HCT116 (cell line): ENCODE results near the gene CTSE. TPM values are rescaled to one million over a fixed set of nuclear protein-coding genes. Genes with fewer than 3 reads are reported as not detected.

ENCODE experiments used
- ATAC-seq: fragments of 200-7000 bp; cut with Tn5 transposase; 2 replicates; pipeline ENCODE4 v1.9.1; 2020; ENCODE audit warnings: mild to moderate bottlenecking, moderate library complexity
- BruUV-seq: library from RNA; stranded (reverse); fragments of 400-500 nt; replicated peaks from 2 replicates; lab custom pipeline; 2021; lab: Mats Ljungman, UMichigan
- CTCF ChIA-PET: fragments of 300-600 bp; sonication (Branson Sonifier 250); formaldehyde crosslinking; loops from one replicate; lab custom pipeline; 2021; ENCODE audit warnings: antibody characterized with exemption; lab: Charles Lee
- POLR2A ChIA-PET: fragments of 300-600, 350-600 bp; sonication (Branson Sonifier 250); formaldehyde crosslinking; loops from one replicate; lab custom pipeline; 2021; ENCODE audit warnings: antibody characterized with exemption; lab: Charles Lee
- RAD21 ChIA-PET, 2 experiments: fragments of 300-600 bp; sonication (Branson Sonifier 250); formaldehyde crosslinking; loops; one replicate each; lab custom pipeline; 2023; ENCODE audit warnings: low total read pairs in 2 of 2; ENCODE audit not compliant: uncharacterized antibody in 2 of 2, unreplicated experiment in 2 of 2, low non-redundant PET in 1 of 2; lab: Charles Lee
- DNase-seq: peaks from one replicate; pipeline ENCODE4 v3.0.0-alpha.2; 2010; ENCODE audit warnings: low read depth, low spot score
- H2AFZ ChIP-seq: fragments of 200-600 bp; shearing (Covaris generic), sonication (generic); 2 replicates; pipeline ENCODE4 v1.6.1; 2017; ENCODE audit warnings: low read depth, mixed run types, mixed read lengths, antibody characterized with exemption, low read length; ENCODE audit not compliant: poor library complexity, severe bottlenecking
- H3K27ac ChIP-seq: 2 replicates; pipeline ENCODE4 v1.5.1; 2012; ENCODE audit warnings: low read depth, low read length
- H3K27me3 ChIP-seq: fragments of 200-600 bp; sonication (generic); 2 replicates; pipeline ENCODE4 v1.6.1; 2016; ENCODE audit warnings: mixed run types, low read length, mixed read lengths; ENCODE audit not compliant: insufficient read depth
- H3K36me3 ChIP-seq, 2 experiments: fragments of 200-500 bp in 1 of 2; fragments of 200-600 bp in 1 of 2; sonication (Bioruptor generic) in 1 of 2; sonication (generic) in 1 of 2; 2 replicates each; pipeline versions ENCODE4 v1.5.1 to v1.6.1; 2014 to 2016; ENCODE audit warnings: low read length in 2 of 2, inconsistent platforms in 1 of 2, mixed read lengths in 1 of 2, mixed run types in 1 of 2; ENCODE audit not compliant: insufficient read depth in 2 of 2, control insufficient read depth in 1 of 2
- H3K4me1 ChIP-seq, 2 experiments: fragments of 200-600 bp in 1 of 2; sonication (generic) in 1 of 2; 2 replicates each; pipeline versions ENCODE4 v1.5.1 to v1.6.1; 2012 to 2017; ENCODE audit warnings: low read length in 2 of 2, inconsistent platforms in 1 of 2, mild to moderate bottlenecking in 1 of 2, mixed read lengths in 1 of 2, mixed run types in 1 of 2, moderate library complexity in 1 of 2; ENCODE audit not compliant: insufficient read depth in 2 of 2, control insufficient read depth in 1 of 2
- H3K4me2 ChIP-seq: fragments of 200-600 bp; sonication (generic); 2 replicates; pipeline ENCODE4 v1.6.1; 2017; ENCODE audit warnings: mixed run types, low read length, mixed read lengths
- H3K4me3 ChIP-seq, 2 experiments: fragments of 200-600 bp in 1 of 2; sonication (generic) in 1 of 2; replicated peaks in 1 of 2; 2 replicates each; pipeline ENCODE4 v1.5.1; 2011 to 2016; ENCODE audit warnings: low read length in 2 of 2, control low read depth in 1 of 2, low read depth in 1 of 2, mild to moderate bottlenecking in 1 of 2, mixed read lengths in 1 of 2, mixed run types in 1 of 2
- H3K79me2 ChIP-seq: fragments of 200-600 bp; sonication (generic); 2 replicates; pipeline ENCODE4 v1.6.1; 2017; ENCODE audit warnings: mild to moderate bottlenecking, mixed run types, low read length, moderate library complexity, mixed read lengths; ENCODE audit not compliant: insufficient read depth
- H3K9ac ChIP-seq: fragments of 200-600 bp; sonication (generic); 2 replicates; pipeline ENCODE4 v1.6.1; 2016; ENCODE audit warnings: low read length, mixed read lengths
- H3K9me2 ChIP-seq: fragments of 200-600 bp; sonication (generic), shearing (Covaris generic); 2 replicates; pipeline ENCODE4 v1.6.1; 2017; ENCODE audit warnings: mixed run types, mild to moderate bottlenecking, moderate library complexity; ENCODE audit not compliant: insufficient read depth
- H3K9me3 ChIP-seq, 2 experiments: fragments of 200-500 bp in 1 of 2; fragments of 200-600 bp in 1 of 2; sonication (Bioruptor generic) in 1 of 2; sonication (generic) in 1 of 2; 2 replicates each; pipeline ENCODE4 v1.6.1; 2014 to 2017; ENCODE audit warnings: low read length in 2 of 2, mixed read lengths in 2 of 2, inconsistent platforms in 1 of 2, low read depth in 1 of 2, mild to moderate bottlenecking in 1 of 2, mixed run types in 1 of 2, moderate library complexity in 1 of 2; ENCODE audit not compliant: control insufficient read depth in 1 of 2, insufficient read depth in 1 of 2
- H4K20me1 ChIP-seq: fragments of 200-600 bp; sonication (generic), shearing (Covaris generic); 2 replicates; pipeline ENCODE4 v1.6.1; 2017; ENCODE audit warnings: mixed run types, mild to moderate bottlenecking, moderate library complexity; ENCODE audit not compliant: insufficient read depth
- SIN3A ChIP-seq: IDR thresholded peaks from 2 replicates; pipeline ENCODE4 v1.6.1; 2012; ENCODE audit warnings: low read depth
- intact Hi-C: fragments of 100-400 bp; cut with micrococcal nuclease; formaldehyde crosslinking; loops from 2 replicates; pipeline ENCODE4 v1.10.0; 2022
- total RNA-seq: library from RNA; stranded (reverse); gene quantifications from one replicate; pipeline ENCODE4 v1.2.1, GENCODE V29; 2021; ENCODE audit not compliant: unreplicated experiment
- TF ChIP-seq, protein P1 (sequence below): IDR thresholded peaks from 2 replicates; pipeline ENCODE4 v1.6.1; 2012
- TF ChIP-seq, protein P2 (sequence below): IDR thresholded peaks from 2 replicates; pipeline ENCODE4 v1.6.1; 2012
- TF ChIP-seq, protein P3 (sequence below): IDR thresholded peaks from 2 replicates; pipeline ENCODE4 v1.6.1; 2012; ENCODE audit warnings: low read depth

The CTSE gene
- total RNA-seq, 1 experiment from 2014 or later, result 0.12 TPM

DNA sequence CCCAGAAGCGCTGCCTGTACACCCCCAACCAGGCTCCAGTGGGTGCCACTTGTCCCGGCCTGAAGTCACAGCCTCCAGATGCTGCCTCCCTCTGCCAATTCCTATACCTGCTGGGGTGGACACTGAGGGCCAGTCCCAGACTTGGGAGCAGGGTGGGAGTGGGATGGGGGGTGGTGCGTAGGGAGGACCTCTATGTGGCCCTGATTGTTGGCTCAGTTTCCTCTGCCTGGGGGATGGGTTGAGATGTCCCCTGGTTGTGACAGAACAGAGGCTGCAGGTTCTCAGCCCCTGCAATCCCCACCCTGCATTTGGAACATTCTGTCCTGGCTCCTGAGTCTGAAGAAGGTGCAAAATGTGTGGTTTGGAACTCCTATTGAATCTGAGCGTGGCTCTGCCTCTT, 47.7 kb downstream of the CTSE start (continued):
- TF ChIP-seq, protein P1, sequence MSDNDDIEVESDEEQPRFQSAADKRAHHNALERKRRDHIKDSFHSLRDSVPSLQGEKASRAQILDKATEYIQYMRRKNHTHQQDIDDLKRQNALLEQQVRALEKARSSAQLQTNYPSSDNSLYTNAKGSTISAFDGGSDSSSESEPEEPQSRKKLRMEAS, result no peak
- TF ChIP-seq SIN3A, result no peak

GRCh38 chr1:205975387-205975998, 48.2 kb downstream of the CTSE start:
- BruUV-seq, result no TSS peak
- Histone ChIP-seq H3K4me3 (no peak overlapping the region), H3K9ac (no peak overlapping the region), H3K79me2 (no peaks in the 10 kb centered on the region), H4K20me1 (no peaks in the 10 kb centered on the region), H3K4me2 (no peak overlapping the region), H2AFZ (no peak overlapping the region), H3K27me3 (no peaks in the 10 kb centered on the region), H3K36me3 (no peaks in the 10 kb centered on the region), H3K9me3 (no peaks in the 10 kb centered on the region), H3K27ac (no peak overlapping the region; the same call in 1 of the 2 replicates), H3K9me2 (no peaks in the 10 kb centered on the region), H3K4me1 (peaks cover 6 to 10% of the 10 kb centered on the region in 2 experiments; a peak in 3 of 4 replicates)
- ChIA-PET POLR2A (no interaction called here), CTCF (interaction anchor here (2.7 kb wide), 1 partner anchor 131 kb away, joined by 23 read pairs; no protein-coding TSS in a partner anchor), RAD21 (no interaction called here)
- no peak for ATAC-seq
- intact Hi-C loops, result loop anchor here (5.0 kb wide), 1 partner anchor 383 kb away; no protein-coding TSS in a partner anchor
- no peak for DNase-seq
- TF ChIP-seq, protein P2, sequence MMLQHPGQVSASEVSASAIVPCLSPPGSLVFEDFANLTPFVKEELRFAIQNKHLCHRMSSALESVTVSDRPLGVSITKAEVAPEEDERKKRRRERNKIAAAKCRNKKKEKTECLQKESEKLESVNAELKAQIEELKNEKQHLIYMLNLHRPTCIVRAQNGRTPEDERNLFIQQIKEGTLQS, result no peak
- TF ChIP-seq, protein P3, sequence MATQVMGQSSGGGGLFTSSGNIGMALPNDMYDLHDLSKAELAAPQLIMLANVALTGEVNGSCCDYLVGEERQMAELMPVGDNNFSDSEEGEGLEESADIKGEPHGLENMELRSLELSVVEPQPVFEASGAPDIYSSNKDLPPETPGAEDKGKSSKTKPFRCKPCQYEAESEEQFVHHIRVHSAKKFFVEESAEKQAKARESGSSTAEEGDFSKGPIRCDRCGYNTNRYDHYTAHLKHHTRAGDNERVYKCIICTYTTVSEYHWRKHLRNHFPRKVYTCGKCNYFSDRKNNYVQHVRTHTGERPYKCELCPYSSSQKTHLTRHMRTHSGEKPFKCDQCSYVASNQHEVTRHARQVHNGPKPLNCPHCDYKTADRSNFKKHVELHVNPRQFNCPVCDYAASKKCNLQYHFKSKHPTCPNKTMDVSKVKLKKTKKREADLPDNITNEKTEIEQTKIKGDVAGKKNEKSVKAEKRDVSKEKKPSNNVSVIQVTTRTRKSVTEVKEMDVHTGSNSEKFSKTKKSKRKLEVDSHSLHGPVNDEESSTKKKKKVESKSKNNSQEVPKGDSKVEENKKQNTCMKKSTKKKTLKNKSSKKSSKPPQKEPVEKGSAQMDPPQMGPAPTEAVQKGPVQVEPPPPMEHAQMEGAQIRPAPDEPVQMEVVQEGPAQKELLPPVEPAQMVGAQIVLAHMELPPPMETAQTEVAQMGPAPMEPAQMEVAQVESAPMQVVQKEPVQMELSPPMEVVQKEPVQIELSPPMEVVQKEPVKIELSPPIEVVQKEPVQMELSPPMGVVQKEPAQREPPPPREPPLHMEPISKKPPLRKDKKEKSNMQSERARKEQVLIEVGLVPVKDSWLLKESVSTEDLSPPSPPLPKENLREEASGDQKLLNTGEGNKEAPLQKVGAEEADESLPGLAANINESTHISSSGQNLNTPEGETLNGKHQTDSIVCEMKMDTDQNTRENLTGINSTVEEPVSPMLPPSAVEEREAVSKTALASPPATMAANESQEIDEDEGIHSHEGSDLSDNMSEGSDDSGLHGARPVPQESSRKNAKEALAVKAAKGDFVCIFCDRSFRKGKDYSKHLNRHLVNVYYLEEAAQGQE, result no peak
